SK-N-SH (cell line): ENCODE measurements around the gene GLYAT. TPM values are rescaled to one million over a fixed set of nuclear protein-coding genes. Genes with fewer than 3 reads are reported as not detected.

Source experiments
- CTCF ChIA-PET: fragments of 300-600, 350-600 bp; formaldehyde crosslinking; extraction: SDS; loops from one replicate; lab custom pipeline; 2021; lab: Yijun Ruan, JAX
- POLR2A ChIA-PET: fragments of 350-600 bp; sonication (Branson Sonifier 250); formaldehyde crosslinking; extraction: SDS; loops from one replicate; lab custom pipeline; 2020; ENCODE audit warnings: antibody characterized with exemption, inconsistent platforms; lab: Yijun Ruan, JAX
- DNase-seq: peaks from one replicate; pipeline ENCODE4 v3.0.0; 2012
- H2AFZ ChIP-seq: fragments of 200-600 bp; sonication (generic); 2 replicates; pipeline ENCODE4 v1.8.1; 2016; ENCODE audit warnings: antibody characterized with exemption, mild to moderate bottlenecking, low read depth
- H3F3A ChIP-seq: fragments of 200-600 bp; sonication (generic); replicated peaks from 2 replicates; pipeline ENCODE3; 2016; ENCODE audit warnings: antibody characterized with exemption, mild to moderate bottlenecking; ENCODE audit not compliant: insufficient read depth
- H3K27ac ChIP-seq, 2 experiments: fragments of 200-500 bp in 1 of 2; fragments of 200-600 bp in 1 of 2; sonication (Bioruptor generic) in 1 of 2; sonication (generic), shearing (Covaris generic) in 1 of 2; 2 replicates each; pipeline versions ENCODE4 v1.5.1 to v1.6.1; 2014 to 2016; ENCODE audit warnings: low read depth in 2 of 2, inconsistent platforms in 1 of 2, low read length in 1 of 2, mild to moderate bottlenecking in 1 of 2, mixed read lengths in 1 of 2
- H3K27me3 ChIP-seq: fragments of 200-600 bp; sonication (generic), shearing (Covaris generic); 2 replicates; pipeline ENCODE4 v1.6.1; 2016; ENCODE audit warnings: mixed run types; ENCODE audit not compliant: insufficient read depth
- H3K36me3 ChIP-seq, 2 experiments: fragments of 200-500 bp in 1 of 2; fragments of 200-600 bp in 1 of 2; sonication (Bioruptor generic) in 1 of 2; sonication (generic) in 1 of 2; replicated peaks in 1 of 2; 2 replicates each; pipeline versions ENCODE3 to v1.5.1; 2014 to 2016; ENCODE audit warnings: low read length in 1 of 2, mild to moderate bottlenecking in 1 of 2; ENCODE audit not compliant: insufficient read depth in 2 of 2, control insufficient read depth in 1 of 2
- H3K4me1 ChIP-seq, 2 experiments: fragments of 200-500 bp in 1 of 2; fragments of 200-600 bp in 1 of 2; sonication (Bioruptor generic) in 1 of 2; sonication (generic), shearing (Covaris generic) in 1 of 2; 2 replicates each; pipeline versions ENCODE4 v1.5.1 to v1.6.1; 2014 to 2016; ENCODE audit warnings: low read depth in 1 of 2, low read length in 1 of 2, mixed run types in 1 of 2; ENCODE audit not compliant: insufficient read depth in 2 of 2, control insufficient read depth in 1 of 2
- H3K4me2 ChIP-seq: fragments of 200-600 bp; sonication (generic), shearing (Covaris generic); 2 replicates; pipeline ENCODE4 v1.6.1; 2017; ENCODE audit warnings: mixed run types
- H3K4me3 ChIP-seq, 2 experiments: fragments of 200-500 bp in 1 of 2; fragments of 200-600 bp in 1 of 2; sonication (Bioruptor generic) in 1 of 2; sonication (generic), shearing (Covaris generic) in 1 of 2; 2 replicates each; pipeline versions ENCODE4 v1.5.1 to v1.8.1; 2014 to 2016; ENCODE audit warnings: low read depth in 2 of 2, inconsistent platforms in 1 of 2, low read length in 1 of 2, mild to moderate bottlenecking in 1 of 2, mixed read lengths in 1 of 2, moderate library complexity in 1 of 2
- H3K79me2 ChIP-seq: fragments of 200-600 bp; sonication (generic); 2 replicates; pipeline ENCODE4 v1.8.1; 2017; ENCODE audit warnings: mild to moderate bottlenecking; ENCODE audit not compliant: insufficient read depth
- H3K9ac ChIP-seq: fragments of 200-600 bp; sonication (generic); 2 replicates; pipeline ENCODE4 v1.6.1; 2017; ENCODE audit warnings: mixed run types
- H3K9me2 ChIP-seq: fragments of 200-600 bp; sonication (generic); 2 replicates; pipeline ENCODE4 v1.6.1; 2017; ENCODE audit warnings: mixed run types
- H3K9me3 ChIP-seq: fragments of 200-600 bp; sonication (generic); 2 replicates; pipeline ENCODE4 v1.6.1; 2017; ENCODE audit warnings: mixed run types, mild to moderate bottlenecking, moderate library complexity
- H4K20me1 ChIP-seq: fragments of 200-600 bp; sonication (generic); 2 replicates; pipeline ENCODE4 v1.6.1; 2017; ENCODE audit warnings: mild to moderate bottlenecking, mixed run types; ENCODE audit not compliant: insufficient read depth
- CTCF ChIP-seq: fragments of 200-600 bp; sonication (generic); IDR thresholded peaks from 2 replicates; pipeline ENCODE4 v1.6.1; 2017; ENCODE audit warnings: antibody characterized with exemption, mild to moderate bottlenecking, moderate library complexity
- EP300 ChIP-seq, 2 experiments: IDR thresholded peaks; 2 replicates each; pipeline versions ENCODE4 v1.4.0 to v1.6.1; 2012; ENCODE audit warnings: borderline replicate concordance in 1 of 2, low read depth in 1 of 2, low read length in 1 of 2
- FOXM1 ChIP-seq: IDR thresholded peaks from 2 replicates; pipeline ENCODE4 v1.4.0; 2012; ENCODE audit warnings: low read depth, mild to moderate bottlenecking
- GABPA ChIP-seq: IDR thresholded peaks from 2 replicates; pipeline ENCODE4 v1.4.0; 2012; ENCODE audit warnings: low read depth, mild to moderate bottlenecking
- JUND ChIP-seq: IDR thresholded peaks from 2 replicates; pipeline ENCODE4 v1.4.0; 2012
- MAX ChIP-seq: IDR thresholded peaks from 2 replicates; pipeline ENCODE4 v1.4.0; 2012; ENCODE audit warnings: low read depth
- MEF2A ChIP-seq: IDR thresholded peaks from 2 replicates; pipeline ENCODE4 v1.4.0; 2012; ENCODE audit warnings: low read depth, borderline replicate concordance
- NFIC ChIP-seq: IDR thresholded peaks from 2 replicates; pipeline ENCODE4 v1.4.0; 2012; ENCODE audit warnings: borderline replicate concordance
- PBX3 ChIP-seq: IDR thresholded peaks from 2 replicates; pipeline ENCODE4; 2012
- POLR2AphosphoS5 ChIP-seq: IDR thresholded peaks from 2 replicates; pipeline ENCODE4 v1.6.1; 2012; ENCODE audit warnings: low read depth, low read length
- RAD21 ChIP-seq: IDR thresholded peaks from 2 replicates; pipeline ENCODE4 v1.6.1; 2012; ENCODE audit warnings: mild to moderate bottlenecking, low read length
- SIN3A ChIP-seq: IDR thresholded peaks from 2 replicates; pipeline ENCODE4 v1.6.1; 2012; ENCODE audit warnings: low read depth, mild to moderate bottlenecking, low read length, moderate library complexity, borderline replicate concordance
- SMC3 ChIP-seq: IDR thresholded peaks from 2 replicates; pipeline ENCODE4 v1.6.1; 2012; ENCODE audit warnings: low read depth, low read length, improper control_type of control experiment
- TAF1 ChIP-seq: IDR thresholded peaks from 2 replicates; pipeline ENCODE4 v1.6.1; 2012; ENCODE audit warnings: low read depth, mild to moderate bottlenecking, low read length, moderate library complexity, borderline replicate concordance
- TCF12 ChIP-seq: IDR thresholded peaks from 2 replicates; pipeline ENCODE4 v1.4.0; 2012
- TEAD4 ChIP-seq: IDR thresholded peaks from 2 replicates; pipeline ENCODE4 v1.4.0; 2012; ENCODE audit warnings: mild to moderate bottlenecking, borderline replicate concordance; ENCODE audit not compliant: insufficient read depth
- USF1 ChIP-seq: IDR thresholded peaks from 2 replicates; pipeline ENCODE4 v1.4.0; 2012; ENCODE audit warnings: low read depth, borderline replicate concordance
- USF2 ChIP-seq: fragments of 150-350 bp; IDR thresholded peaks from 2 replicates; pipeline ENCODE4 v1.6.1; 2017; ENCODE audit warnings: antibody characterized with exemption, low read length, low read depth, borderline replicate concordance
- ZBTB33 ChIP-seq: IDR thresholded peaks from 2 replicates; pipeline ENCODE4 v1.4.0; 2012; ENCODE audit warnings: low read depth, borderline replicate concordance
- WGBS: methylation state at CpG from one replicate; pipeline ENCODE4 v1.1.6; 2017; ENCODE audit warnings: low lambda C conversion rate; 5-methylcytosine and 5-hydroxymethylcytosine counted together
- polyA plus RNA-seq, 3 experiments: library from polyadenylated mRNA; depleted of rRNA; stranded (reverse); fragments of >200 nt; gene quantifications; 2 replicates each; pipeline ENCODE4 v1.2.3, GENCODE V29; 2012

GLYAT gene
- not detected in 2 replicates for polyA plus RNA-seq (2012; rRNA removed)
- not detected in 2 replicates for polyA plus RNA-seq (2012; cell fraction: cytosol; rRNA removed)
- not detected in 2 replicates for polyA plus RNA-seq (2012; cell fraction: nucleus; rRNA removed)

GRCh38 chr11:58731819-58732218 is at the start of gene GLYAT:
TSS of gene GLYAT (minus strand) at chr11:58731943. CDS start at chr11:58724496, 7,447 bp downstream.
- Histone ChIP-seq H3K9me2 (no peaks in the 10 kb centered on the region), H4K20me1 (no peaks in the 10 kb centered on the region), H3K36me3 (no peaks in the 10 kb centered on the region), H3K4me3 (no peak within 1 kb of the TSS), H3K9ac (no peak within 1 kb of the TSS), H3K4me1 (no peaks in the 10 kb centered on the region; a peak in 1 of 4 replicates), H3K27me3 (no peaks in the 10 kb centered on the region), H3K79me2 (no peaks in the 10 kb centered on the region), H3K9me3 (no peaks in the 10 kb centered on the region), H3K27ac (no peak within 1 kb of the TSS), H2AFZ (0 out of 2 replicates have a peak within 1 kb of the TSS, but pooled peaks have one; percentile 6), H3F3A (no peaks in the 10 kb centered on the region), H3K4me2 (no peak within 1 kb of the TSS)
- 0% methylated on average over 4 of the region's 4 CpGs for WGBS
- TF ChIP-seq SMC3 (no peak), CTCF (no peak), FOXM1 (no peak), GABPA (no peak), ZBTB33 (no peak), MEF2A (no peak), EP300 (IDR thresholded peaks at IDR 0.05; ENCODE audit: borderline replicate concordance in 1 of 2, low read depth in 1 of 2, low read length in 1 of 2) (no peak), JUND (no peak), USF1 (no peak), TCF12 (no peak), SIN3A (no peak), NFIC (no peak)
- CTCF ChIA-PET = interaction anchor here (0.6 to 1.6 kb wide), 3 partner anchors 57 to 78 kb away, joined by 3 read pairs; no protein-coding TSS in a partner anchor
- POLR2A ChIA-PET = no interaction called here
- DNase-seq = no peak

GRCh38 chr11:58781345-58781744 is 49.6 kb upstream of the GLYAT start:
- no peak for DNase-seq
- POLR2A ChIA-PET = no interaction called here
- Histone ChIP-seq H3K9me3 (no peaks in the 10 kb centered on the region), H2AFZ (no peak overlapping the region), H3K4me3 (no peak overlapping the region), H3K4me2 (no peak overlapping the region), H3K27me3 (no peaks in the 10 kb centered on the region; the same call in 1 of the 2 replicates), H3K4me1 (no peaks in the 10 kb centered on the region), H3K36me3 (no peaks in the 10 kb centered on the region), H3K79me2 (no peaks in the 10 kb centered on the region), H3K9me2 (no peaks in the 10 kb centered on the region), H4K20me1 (no peaks in the 10 kb centered on the region), H3K9ac (no peak overlapping the region), H3K27ac (no peak overlapping the region), H3F3A (no peaks in the 10 kb centered on the region)
- CTCF ChIA-PET = no interaction called here
- TF ChIP-seq MAX (no peak), NFIC (no peak), TAF1 (no peak), MEF2A (no peak), PBX3 (no peak), GABPA (no peak), ZBTB33 (no peak), EP300 (IDR thresholded peaks at IDR 0.05; ENCODE audit: borderline replicate concordance in 1 of 2, low read depth in 1 of 2, low read length in 1 of 2) (no peak), RAD21 (no peak), POLR2AphosphoS5 (no peak), USF2 (no peak), TEAD4 (no peak)
